WERI-Rb-1 (cell line): ENCODE results near the gene TENM4.

Experiments
- DNase-seq: peaks from one replicate; pipeline ENCODE4 v3.0.0-alpha.2; 2020
- H3K27ac ChIP-seq: fragments of 250-450 bp; sonication (Bioruptor Pico); 2 replicates; pipeline ENCODE4 v1.5.1; 2020; ENCODE audit warnings: mild to moderate bottlenecking, moderate library complexity
- H3K27me3 ChIP-seq: fragments of 250-450 bp; sonication (Bioruptor Pico); 2 replicates; pipeline ENCODE4 v1.5.1; 2021; ENCODE audit warnings: mild to moderate bottlenecking, low read depth, moderate library complexity; ENCODE audit not compliant: insufficient read depth, severe bottlenecking
- H3K36me3 ChIP-seq: fragments of 250-450 bp; sonication (Bioruptor Pico); 2 replicates; pipeline ENCODE4 v1.5.1; 2020; ENCODE audit warnings: mild to moderate bottlenecking, moderate library complexity
- H3K4me3 ChIP-seq: 2 replicates; pipeline ENCODE4 v1.5.1; 2011; ENCODE audit warnings: low read depth, mild to moderate bottlenecking, control low read depth, low read length
- H3K9me3 ChIP-seq: fragments of 250-450 bp; sonication (Bioruptor Pico); 2 replicates; pipeline ENCODE4 v1.5.1; 2021; ENCODE audit warnings: mild to moderate bottlenecking, moderate library complexity; ENCODE audit not compliant: severe bottlenecking
- TF ChIP-seq, protein P1 (sequence below): IDR thresholded peaks from 2 replicates; pipeline ENCODE4 v1.5.1; 2011; ENCODE audit warnings: low read depth, mild to moderate bottlenecking, control low read depth, inconsistent platforms, low read length

The TENM4 gene

DNA sequence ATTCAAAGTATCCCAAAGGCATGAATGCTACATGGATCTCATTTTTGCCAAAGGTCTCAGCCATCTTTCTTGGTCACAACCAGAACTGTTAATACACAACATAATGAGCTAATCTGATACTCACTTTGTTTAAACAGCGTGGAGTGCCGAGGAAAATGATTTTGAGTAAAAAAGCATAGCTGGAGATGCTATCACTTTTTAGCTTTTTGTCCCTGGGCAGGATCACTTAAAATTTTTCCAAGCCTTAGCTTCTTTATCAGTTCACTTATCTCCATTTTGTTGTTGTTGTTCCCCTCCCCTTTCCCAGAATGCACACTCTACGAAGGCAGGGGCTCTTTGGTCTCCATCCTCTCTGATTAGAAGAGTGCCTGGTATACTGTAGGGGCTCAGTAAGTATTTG is 636.8 kb downstream of the TENM4 start:
- H3K27ac ChIP-seq, result no peak overlapping the region
- DNase-seq, result no peak
- TF ChIP-seq, protein P1, sequence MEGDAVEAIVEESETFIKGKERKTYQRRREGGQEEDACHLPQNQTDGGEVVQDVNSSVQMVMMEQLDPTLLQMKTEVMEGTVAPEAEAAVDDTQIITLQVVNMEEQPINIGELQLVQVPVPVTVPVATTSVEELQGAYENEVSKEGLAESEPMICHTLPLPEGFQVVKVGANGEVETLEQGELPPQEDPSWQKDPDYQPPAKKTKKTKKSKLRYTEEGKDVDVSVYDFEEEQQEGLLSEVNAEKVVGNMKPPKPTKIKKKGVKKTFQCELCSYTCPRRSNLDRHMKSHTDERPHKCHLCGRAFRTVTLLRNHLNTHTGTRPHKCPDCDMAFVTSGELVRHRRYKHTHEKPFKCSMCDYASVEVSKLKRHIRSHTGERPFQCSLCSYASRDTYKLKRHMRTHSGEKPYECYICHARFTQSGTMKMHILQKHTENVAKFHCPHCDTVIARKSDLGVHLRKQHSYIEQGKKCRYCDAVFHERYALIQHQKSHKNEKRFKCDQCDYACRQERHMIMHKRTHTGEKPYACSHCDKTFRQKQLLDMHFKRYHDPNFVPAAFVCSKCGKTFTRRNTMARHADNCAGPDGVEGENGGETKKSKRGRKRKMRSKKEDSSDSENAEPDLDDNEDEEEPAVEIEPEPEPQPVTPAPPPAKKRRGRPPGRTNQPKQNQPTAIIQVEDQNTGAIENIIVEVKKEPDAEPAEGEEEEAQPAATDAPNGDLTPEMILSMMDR, result no peak

DNA sequence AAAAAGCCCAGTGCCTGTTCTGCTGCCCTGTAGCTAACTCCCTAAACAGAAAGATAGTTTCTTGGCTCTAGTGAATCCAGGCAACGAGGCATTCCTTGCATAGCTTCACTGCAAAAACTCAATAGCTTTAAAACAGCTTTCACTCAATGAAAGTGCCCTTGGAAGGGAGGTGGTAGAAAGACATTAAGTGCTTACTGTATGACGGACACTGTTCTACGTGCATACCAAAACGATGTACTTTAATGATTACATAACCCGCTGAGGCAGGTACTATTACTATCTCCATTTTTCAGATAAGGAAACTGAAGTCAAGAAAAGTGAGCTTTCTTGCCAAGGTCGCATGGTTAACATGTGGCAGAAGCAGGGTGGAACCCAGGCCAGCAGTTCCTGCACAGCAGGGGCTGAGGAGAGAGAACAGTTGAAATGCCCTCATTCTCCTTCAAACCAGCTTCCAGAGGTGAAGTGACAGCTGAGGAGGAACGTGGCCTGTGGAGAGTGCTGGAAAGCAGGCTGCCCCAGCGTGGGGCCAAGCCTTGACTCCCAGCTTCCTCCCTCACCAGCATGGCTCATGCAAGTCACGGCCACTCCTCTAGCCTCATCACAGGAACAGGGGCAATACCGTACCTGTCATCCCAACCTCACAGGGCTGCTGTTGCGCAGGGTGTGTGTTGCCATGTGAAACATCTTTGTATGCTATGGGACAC is 638.6 kb downstream of the TENM4 start:
- Histone ChIP-seq H3K4me3 (no peak overlapping the region), H3K27ac (no peak overlapping the region), H3K36me3 (no peaks in the 10 kb centered on the region), H3K27me3 (no peaks in the 10 kb centered on the region), H3K9me3 (no peaks in the 10 kb centered on the region)
- TF ChIP-seq, protein P1, result no peak
- no peak for DNase-seq

More for the DNA sequence above, 636.8 kb downstream of the TENM4 start:
- Histone ChIP-seq H3K27me3 (no peaks in the 10 kb centered on the region), H3K36me3 (no peaks in the 10 kb centered on the region), H3K9me3 (no peaks in the 10 kb centered on the region), H3K4me3 (no peak overlapping the region)

DNA sequence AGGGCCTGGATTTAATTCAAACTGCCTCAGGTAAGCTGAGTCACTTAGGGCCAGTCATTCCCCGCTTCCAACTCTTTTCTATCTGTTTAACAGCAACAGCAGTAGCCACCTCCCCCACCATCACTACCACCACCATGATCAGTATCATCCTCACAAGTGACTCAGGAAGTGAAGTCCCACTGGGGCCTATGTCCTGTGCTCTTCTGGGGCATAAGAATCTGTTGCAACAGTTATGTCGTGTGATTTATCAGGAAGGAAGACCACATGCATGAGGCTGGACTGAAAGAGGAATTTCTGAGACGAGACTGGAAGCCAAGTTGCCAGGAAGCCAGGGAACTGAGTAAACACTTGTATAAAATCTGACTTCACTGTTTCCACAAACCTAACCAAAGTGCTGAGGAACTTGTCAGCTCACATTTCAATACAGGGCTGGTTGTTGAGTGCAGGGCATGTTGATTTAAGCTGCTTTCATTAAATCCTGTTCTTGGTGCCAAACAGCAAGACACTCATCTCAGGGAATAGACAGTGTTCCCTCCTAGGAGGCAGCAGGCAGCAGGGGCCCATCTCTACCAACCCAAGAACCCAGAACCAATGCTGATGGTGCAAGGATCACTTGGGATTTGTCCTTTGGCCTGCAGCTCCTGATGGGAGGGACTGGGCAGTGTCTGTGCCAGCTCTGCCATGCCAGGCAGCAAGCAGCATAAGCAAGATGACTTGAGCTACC is 639.5 kb downstream of the TENM4 start:
- Histone ChIP-seq H3K27ac (no peak overlapping the region), H3K4me3 (no peak overlapping the region), H3K36me3 (no peaks in the 10 kb centered on the region), H3K9me3 (no peaks in the 10 kb centered on the region), H3K27me3 (no peaks in the 10 kb centered on the region)
- no peak for DNase-seq
- TF ChIP-seq, protein P1, result no peak

DNA sequence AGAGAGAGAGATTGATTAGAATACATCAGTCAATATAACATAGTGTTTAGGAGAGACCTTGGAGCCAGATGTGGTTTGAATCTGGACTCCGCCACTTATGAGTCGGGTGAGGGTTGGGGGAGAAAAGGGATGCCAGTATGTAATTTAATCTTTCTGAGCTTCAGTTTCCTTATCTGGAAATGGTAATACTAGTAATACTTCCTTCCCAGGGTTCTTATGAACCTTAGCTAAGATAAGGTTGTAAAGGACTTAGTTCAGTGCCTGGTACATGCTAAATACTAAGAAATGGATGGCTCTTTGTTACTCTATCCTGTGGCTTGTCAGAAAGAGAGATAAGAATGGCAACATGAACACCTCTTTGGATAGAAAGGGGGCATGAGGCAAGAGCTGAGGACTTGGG is 640.1 kb downstream of the TENM4 start:
- TF ChIP-seq, protein P1, result no peak
- H3K9me3 ChIP-seq, result no peaks in the 10 kb centered on the region
- H3K36me3 ChIP-seq, result no peaks in the 10 kb centered on the region
- DNase-seq, result no peak
- no peak overlapping the region for H3K4me3 ChIP-seq
- H3K27ac ChIP-seq, result no peak overlapping the region
- H3K27me3 ChIP-seq, result no peaks in the 10 kb centered on the region

DNA sequence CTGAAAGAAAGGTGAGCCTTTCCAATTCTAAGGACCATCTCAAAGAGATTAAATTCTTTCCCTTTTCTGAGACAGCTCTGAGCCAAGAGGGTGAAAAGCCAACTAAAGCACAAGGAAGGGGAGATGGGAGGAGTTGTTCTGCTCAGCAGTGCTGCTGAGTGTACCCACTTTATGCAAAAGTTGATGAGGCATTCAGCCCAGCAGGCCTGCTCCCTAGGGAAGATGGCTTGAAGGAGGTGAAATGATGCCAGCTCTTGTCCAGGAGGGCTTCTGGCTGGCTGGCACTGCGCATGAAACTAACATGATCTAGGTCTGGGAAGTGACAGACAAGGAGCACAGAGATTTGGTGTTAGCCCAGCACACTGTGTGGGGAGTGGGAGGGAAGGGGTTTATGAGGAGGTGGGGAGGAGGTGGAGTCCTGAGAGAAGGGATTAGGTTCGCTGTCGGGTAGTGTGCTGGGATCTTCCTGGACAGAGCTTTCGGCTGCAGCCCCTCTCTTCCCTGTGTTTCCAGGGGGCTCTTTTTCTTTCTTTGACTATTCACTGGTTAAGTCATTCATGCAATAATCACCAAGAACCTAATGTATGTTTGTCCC is 640.6 kb downstream of the TENM4 start:
- TF ChIP-seq, protein P1, result no peak
- DNase-seq, result no peak
- Histone ChIP-seq H3K27me3 (no peaks in the 10 kb centered on the region), H3K36me3 (no peaks in the 10 kb centered on the region), H3K27ac (no peak overlapping the region), H3K4me3 (no peak overlapping the region), H3K9me3 (no peaks in the 10 kb centered on the region)
